GM12878 (cell line): ENCODE data around the gene MAN1B1. TPM values are rescaled to one million over a fixed set of nuclear protein-coding genes. Genes with fewer than 3 reads are reported as not detected.

Experiments used
- ATAC-seq: fragments of 200-7000 bp; cut with Tn5 transposase; 3 replicates; pipeline ENCODE4 v1.9.1; 2020; ENCODE audit warnings: mild to moderate bottlenecking, moderate library complexity
- BruUV-seq: library from RNA; stranded (reverse); fragments of 400-500 nt; replicated peaks from 2 replicates; lab custom pipeline; 2021; lab: Mats Ljungman, UMichigan
- CTCF ChIA-PET: fragments of 300-600 bp; sonication (Branson Sonifier 250); formaldehyde crosslinking; extraction: SDS; loops from one replicate; lab custom pipeline; 2021; ENCODE audit warnings: inconsistent platforms; lab: Yijun Ruan, JAX
- POLR2A ChIA-PET: fragments of 350-600 bp; formaldehyde crosslinking; extraction: SDS; loops from one replicate; lab custom pipeline; 2021; ENCODE audit warnings: inconsistent platforms; lab: Charles Lee
- RAD21 ChIA-PET: fragments of 300-600 bp; sonication (Branson Sonifier 250); formaldehyde crosslinking; loops from one replicate; lab custom pipeline; 2023; ENCODE audit warnings: antibody characterized with exemption; ENCODE audit not compliant: unreplicated experiment; lab: Charles Lee
- SMC1A ChIA-PET: fragments of 300-600 bp; sonication (Branson Sonifier 250); formaldehyde crosslinking; loops from one replicate; lab custom pipeline; 2023; ENCODE audit not compliant: unreplicated experiment, uncharacterized antibody; lab: Charles Lee
- DNase-seq: peaks from one replicate; pipeline ENCODE4 v3.0.0-alpha.2; 2011; ENCODE audit warnings: low read depth, low spot score
- FAIRE-seq: peaks from 3 replicates; lab custom pipeline; 2011; peaks lifted over from hg19 to GRCh38; lab: Jason Lieb, UNC
- H2AFZ ChIP-seq: 2 replicates; pipeline ENCODE4 v1.6.0; 2011; ENCODE audit warnings: low read depth, low read length, control low read depth; ENCODE audit not compliant: control insufficient read depth
- H3K27ac ChIP-seq: 2 replicates; pipeline ENCODE4 v1.5.1; 2011; ENCODE audit warnings: control low read depth; ENCODE audit not compliant: control insufficient read depth, insufficient read depth
- H3K27me3 ChIP-seq, 2 experiments: replicated peaks in 1 of 2; 2 replicates each; pipeline versions ENCODE4 v1.6.0 to v1.6.1; 2011; ENCODE audit warnings: low read length in 1 of 2; ENCODE audit not compliant: control insufficient read depth in 2 of 2, insufficient read depth in 2 of 2
- H3K36me3 ChIP-seq, 2 experiments: 2 replicates each; pipeline ENCODE4 v1.5.1; 2011; ENCODE audit warnings: low read length in 1 of 2; ENCODE audit not compliant: control insufficient read depth in 2 of 2, insufficient read depth in 2 of 2
- H3K4me1 ChIP-seq: 2 replicates; pipeline ENCODE4 v1.6.1; 2011; ENCODE audit warnings: mild to moderate bottlenecking, low read length, moderate library complexity, mixed read lengths; ENCODE audit not compliant: control insufficient read depth, insufficient read depth
- H3K4me2 ChIP-seq: 2 replicates; pipeline ENCODE4 v1.6.0; 2011; ENCODE audit warnings: control low read depth; ENCODE audit not compliant: control insufficient read depth, insufficient read depth
- H3K4me3 ChIP-seq: fragments of 200-600 bp; sonication (generic); 2 replicates; pipeline ENCODE4 v1.5.1; 2016
- H3K79me2 ChIP-seq: 2 replicates; pipeline ENCODE4 v1.6.0; 2011; ENCODE audit warnings: low read length; ENCODE audit not compliant: control insufficient read depth, insufficient read depth
- H3K9ac ChIP-seq: 2 replicates; pipeline ENCODE4 v1.8.0; 2011; ENCODE audit warnings: low read length, control low read depth, mixed read lengths; ENCODE audit not compliant: control insufficient read depth, insufficient read depth
- H3K9me3 ChIP-seq: replicated peaks from 3 replicates; pipeline ENCODE4 v1.5.1; 2011; ENCODE audit warnings: mild to moderate bottlenecking, low read length; ENCODE audit not compliant: control insufficient read depth, insufficient read depth
- H4K20me1 ChIP-seq: 2 replicates; pipeline ENCODE4 v1.6.0; 2011; ENCODE audit not compliant: control insufficient read depth, insufficient read depth
- BMI1 ChIP-seq: fragments of 450-650 bp; IDR thresholded peaks from 2 replicates; pipeline ENCODE4 v1.6.1; 2016; ENCODE audit warnings: mild to moderate bottlenecking, moderate library complexity, borderline replicate concordance
- CREM ChIP-seq: IDR thresholded peaks from 2 replicates; pipeline ENCODE4 v1.6.1; 2014; ENCODE audit warnings: antibody characterized with exemption, low read depth
- HDGF ChIP-seq: fragments of 450-650 bp; IDR thresholded peaks from 2 replicates; pipeline ENCODE4 v1.6.1; 2016; ENCODE audit warnings: antibody characterized with exemption
- LARP7 ChIP-seq: fragments of 450-650 bp; IDR thresholded peaks from 2 replicates; pipeline ENCODE4 v1.6.1; 2017; ENCODE audit warnings: mild to moderate bottlenecking
- MEF2A ChIP-seq: IDR thresholded peaks from 2 replicates; pipeline ENCODE4 v1.6.1; 2011; ENCODE audit warnings: low read depth, mild to moderate bottlenecking, low read length, moderate library complexity; ENCODE audit not compliant: insufficient read depth
- MYB ChIP-seq: fragments of 150-350 bp; IDR thresholded peaks from 2 replicates; pipeline ENCODE4 v1.6.1; 2014; ENCODE audit warnings: mild to moderate bottlenecking, low read depth, low read length, borderline replicate concordance
- NFXL1 ChIP-seq: fragments of 450-650 bp; IDR thresholded peaks from 2 replicates; pipeline ENCODE4 v1.6.1; 2017; ENCODE audit warnings: antibody characterized with exemption, mild to moderate bottlenecking, borderline replicate concordance
- PAX8 ChIP-seq: fragments of 450-650 bp; IDR thresholded peaks from 2 replicates; pipeline ENCODE4 v1.6.1; 2017; ENCODE audit warnings: mild to moderate bottlenecking, moderate library complexity
- POU2F2 ChIP-seq: IDR thresholded peaks from 3 replicates; pipeline ENCODE4 v1.6.1; 2011; ENCODE audit warnings: low read depth, mild to moderate bottlenecking, low read length, borderline replicate concordance
- RFX5 ChIP-seq: IDR thresholded peaks from 2 replicates; pipeline ENCODE4 v1.6.1; 2011; ENCODE audit warnings: low read depth, low read length, improper control_type of control experiment
- SIN3A ChIP-seq: IDR thresholded peaks from 2 replicates; pipeline ENCODE4 v1.6.1; 2012; ENCODE audit warnings: low read depth, low read length, improper control_type of control experiment
- SMAD5 ChIP-seq: IDR thresholded peaks from 2 replicates; pipeline ENCODE4 v1.6.1; 2016; ENCODE audit warnings: antibody characterized with exemption, low read depth
- TAF1 ChIP-seq: IDR thresholded peaks from 2 replicates; pipeline ENCODE4 v1.6.1; 2011; ENCODE audit warnings: mild to moderate bottlenecking, low read depth, low read length, borderline replicate concordance
- ZBTB4 ChIP-seq: fragments of 450-650 bp; formaldehyde crosslinking; IDR thresholded peaks from 2 replicates; pipeline ENCODE4 v1.4.0; 2022; ENCODE audit warnings: mild to moderate bottlenecking, moderate library complexity
- ZNF217 ChIP-seq: fragments of 450-650 bp; IDR thresholded peaks from 2 replicates; pipeline ENCODE4 v1.6.1; 2017; ENCODE audit warnings: antibody characterized with exemption, mild to moderate bottlenecking
- ZNF687 ChIP-seq: fragments of 450-650 bp; IDR thresholded peaks from 2 replicates; pipeline ENCODE4 v1.6.1; 2017; ENCODE audit warnings: mild to moderate bottlenecking, moderate library complexity
- whole genome bisulfite sequencing: methylation state at CpG from one replicate; pipeline ENCODE4 v1.1.6; 2016; ENCODE audit warnings: low lambda C conversion rate; ENCODE audit not compliant: insufficient replicate concordance, insufficient coverage; ENCODE audit errors: missing lambda C conversion rate; 5-methylcytosine and 5-hydroxymethylcytosine counted together
- in situ Hi-C: fragments of 300-500 bp; cut with MboI; formaldehyde crosslinking; loops from 9 replicates; pipeline ENCODE4 v1.14.3; 2018; ENCODE audit warnings: mixed read lengths
- intact Hi-C: fragments of 100-400 bp; cut with micrococcal nuclease; formaldehyde crosslinking; loops from one replicate; pipeline ENCODE4 v1.14.2; 2022; ENCODE audit not compliant: unreplicated experiment
- polyA plus RNA-seq, 11 experiments: library from polyadenylated mRNA; depleted of rRNA in 4 of 11; unstranded in 6 of 11; stranded (reverse) in 5 of 11; fragments of >200 nt; fragmentation: Nextera tagmentation in 4 of 11; fragmentation: Illumina TruSeq in 1 of 11; extraction: Ambion mirVana in 4 of 11; extraction: Trizol in 1 of 11; gene quantifications; 1 replicate in 1 of 11; 2 replicates in 10 of 11; pipeline versions ENCODE4 v1.2.1 to v1.2.3, GENCODE V29; 2011 to 2016; ENCODE audit warnings: inconsistent platforms in 2 of 11, missing spikeins in 2 of 11, low read depth in 1 of 11
- total RNA-seq, 4 experiments: library from RNA; depleted of rRNA in 3 of 4; stranded (reverse); fragments of >200 nt in 3 of 4; fragmentation: Illumina TruSeq in 1 of 4; extraction: Trizol in 1 of 4; gene quantifications; 2 replicates each; pipeline versions ENCODE4 v1.2.1 to v1.2.3, GENCODE V29; 2013 to 2021

Gene MAN1B1
- total and polyA plus RNA-seq, 10 of the 15 experiments (the other 5 are each of a cell fraction or from before 2014, with no cell fraction given), result 0.71 to 34.1 (median 22.7) TPM

GRCh38 chr9:137129456-137130175 lies 42.8 kb downstream of the MAN1B1 start:
- peak overlapping the region; percentile 72 for H3K4me3 ChIP-seq
- no peaks in the 10 kb centered on the region for H4K20me1 ChIP-seq
- ChIA-PET POLR2A (interaction anchor here (0.6 to 7.7 kb wide), 20 partner anchors 11 to 320 kb away, joined by 3 to 166 read pairs (median 6); partner anchors contain the start of genes CYSRT1, LRRC26, MAN1B1 and RNF208), CTCF (interaction anchor here (0.8 to 4.7 kb wide), 8 partner anchors 9 to 107 kb away, joined by 3 to 20 read pairs (median 4); partner anchors contain the start of genes GRIN1, MAN1B1 and SSNA1), RAD21 (interaction anchor here (0.5 to 3.6 kb wide), 8 partner anchors 21 to 111 kb away, joined by 3 to 54 read pairs (median 3); partner anchors contain the start of genes ANAPC2, CYSRT1, MAN1B1 and SSNA1), SMC1A (interaction anchor here (1.2 to 2.8 kb wide), 5 partner anchors 21 to 95 kb away, joined by 3 to 28 read pairs (median 7); partner anchors contain the start of gene SSNA1)
- H2AFZ ChIP-seq, result peak overlapping the region; percentile 88
- H3K9ac ChIP-seq, result peak overlapping the region; percentile 85
- DNase-seq (peak; percentile 75), FAIRE-seq (peak; percentile 96), ATAC-seq (peak; percentile 95)
- no peaks in the 10 kb centered on the region for H3K36me3 ChIP-seq
- H3K4me2 ChIP-seq, result peak overlapping the region; percentile 92; the same call in 1 of the 2 replicates
- H3K9me3 ChIP-seq, result no peaks in the 10 kb centered on the region
- peaks cover 35% of the 10 kb centered on the region for H3K79me2 ChIP-seq
- 1% methylated on average over 84 of the region's 86 CpGs for WGBS
- no TSS peak for BruUV-seq
- peaks cover 8% of the 10 kb centered on the region for H3K4me1 ChIP-seq
- intact Hi-C loops (loop anchor here (1.0 to 5.0 kb wide), 2 partner anchors 21 to 58 kb away; partner anchors contain the start of genes ANAPC2 and SSNA1), in situ Hi-C loops (no loop called here)
- peak overlapping the region; percentile 82 for H3K27ac ChIP-seq
- H3K27me3 ChIP-seq, result no peaks in the 10 kb centered on the region
- TF ChIP-seq ZNF687 (no peak), SIN3A (peak; percentile 90), POU2F2 (peak; percentile 67; the same call in 1 of the 3 replicates), ZBTB4 (CRISPR knock-in tag) (no peak), ZNF217 (0 out of 2 replicates have a peak, but pooled peaks have one; percentile 18), SMAD5 (peak; percentile 67), MEF2A (no peak), TAF1 (peak; percentile 96), NFXL1 (peak; percentile 65; the same call in 1 of the 2 replicates), BMI1 (peak; percentile 96), CREM (peak; percentile 61; the same call in 1 of the 2 replicates), RFX5 (0 out of 2 replicates have a peak, but pooled peaks have one; percentile 33), LARP7 (peak; percentile 88), MYB (no peak), HDGF (peak; percentile 66), PAX8 (no peak)
